Activated naive CD8-positive, alpha-beta T cell treated with anti-CD3 and anti-CD28 coated beads, Interleukin-2, amount 10 ng/mL, durations not matched to agents 7 days and 5 days (primary cell): Measurements from ENCODE around the gene ARID4A. TPM values are rescaled to one million over a fixed set of nuclear protein-coding genes. Genes with fewer than 3 reads are reported as not detected.
"Not testable (repeated sequence)": the region's sequence is repeated elsewhere in the genome, so short reads cannot be mapped to it uniquely, and the experiment has no call there.

Source experiments
- ATAC-seq: fragments of 150-1000 bp; cut with Tn5 transposase; one replicate; pipeline ENCODE4 v1.10.0; 2021; ENCODE audit warnings: low read depth, moderate library complexity
- POLR2A ChIA-PET: fragments of 350-600 bp; sonication (Branson Sonifier 250); formaldehyde crosslinking; loops from one replicate; lab custom pipeline; 2021; ENCODE audit warnings: antibody characterized with exemption; lab: Charles Lee
- DNase-seq: peaks from one replicate; pipeline ENCODE4 v3.0.0; 2021
- H3K27ac Mint-ChIP-seq: one replicate; pipeline ENCODE4 v1.8.0; 2022; ENCODE audit warnings: mild to moderate bottlenecking, mixed read lengths
- H3K27me3 Mint-ChIP-seq: one replicate; pipeline ENCODE4 v1.8.0; 2022; ENCODE audit warnings: mild to moderate bottlenecking, moderate library complexity, mixed read lengths
- H3K36me3 Mint-ChIP-seq: one replicate; pipeline ENCODE4 v1.8.0; 2021; ENCODE audit warnings: mild to moderate bottlenecking, mixed read lengths
- H3K4me1 Mint-ChIP-seq: one replicate; pipeline ENCODE4 v1.8.0; 2021; ENCODE audit warnings: mixed read lengths
- H3K4me3 Mint-ChIP-seq: one replicate; pipeline ENCODE4 v1.8.0; 2022; ENCODE audit warnings: mild to moderate bottlenecking, moderate library complexity, mixed read lengths
- H3K9me3 Mint-ChIP-seq: one replicate; pipeline ENCODE4 v1.8.0; 2021; ENCODE audit warnings: mixed read lengths
- total RNA-seq, 2 experiments: library from RNA; stranded (reverse); gene quantifications; one replicate each; pipeline ENCODE4 v1.2.3, GENCODE V29; 2021

The ARID4A gene
- total RNA-seq, 2 experiments from 2014 or later = 51.4 to 53.2 TPM

DNA sequence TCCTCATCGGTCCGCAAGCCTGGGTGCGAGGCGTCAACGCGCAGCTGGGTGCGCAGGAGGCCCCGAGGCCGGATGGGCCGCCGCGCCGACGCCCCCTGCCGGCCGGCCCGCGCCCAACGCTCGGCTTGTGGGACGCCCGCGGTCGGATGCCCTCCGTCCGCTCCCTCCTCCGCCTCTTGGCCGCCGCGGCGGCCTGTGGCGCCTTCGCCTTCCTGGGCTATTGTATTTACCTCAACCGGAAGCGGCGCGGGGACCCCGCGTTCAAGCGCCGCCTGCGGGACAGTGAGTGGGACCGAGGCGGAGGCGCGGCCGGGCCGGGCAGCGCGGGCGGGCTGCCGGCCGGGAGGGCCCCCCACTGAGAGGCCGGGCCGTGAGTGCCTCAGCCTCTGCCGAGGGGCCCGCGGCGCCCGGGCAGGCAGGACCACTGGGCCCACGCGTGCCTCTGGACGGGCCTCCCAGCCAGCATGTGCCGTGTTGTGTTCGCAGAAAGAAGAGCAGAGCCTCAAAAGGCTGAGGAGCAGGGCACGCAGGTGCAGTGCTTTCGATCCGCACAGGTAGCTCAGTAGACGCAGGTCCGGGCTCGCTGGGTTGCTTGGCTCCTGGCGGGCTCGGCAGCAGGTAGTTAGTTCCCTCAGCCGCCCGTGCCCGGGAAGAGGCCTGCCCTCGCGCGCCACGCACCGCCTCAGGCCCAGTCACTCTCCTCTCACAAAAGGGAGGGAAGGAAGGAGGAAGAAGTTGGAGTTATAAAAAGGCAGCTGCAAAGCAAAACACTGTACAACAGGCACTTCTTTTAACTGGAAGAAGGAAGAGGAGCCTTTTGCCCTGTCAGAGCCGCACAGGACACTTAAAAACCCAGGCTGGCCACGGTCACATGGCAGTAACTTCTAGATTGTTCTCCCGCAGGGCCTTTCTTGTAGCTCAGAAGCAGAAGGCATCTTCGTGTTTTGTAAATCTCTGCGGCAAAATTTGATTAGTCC lies 97.7 kb downstream of the ARID4A start, which contains the start of gene TOMM20L:
TSS of gene TOMM20L (plus strand) at position 119 of the 977 bp plus-strand sequence. CDS start at position 147, 28 bp downstream.
- peaks cover 3% of the 10 kb centered on the region for H3K36me3 Mint-ChIP-seq
- no peaks in the 10 kb centered on the region for H3K27me3 Mint-ChIP-seq
- no peaks in the 10 kb centered on the region for H3K9me3 Mint-ChIP-seq
- POLR2A ChIA-PET = interaction anchor here (0.7 to 1.3 kb wide), 3 partner anchors 16 to 98 kb away, joined by 3 to 5 read pairs (median 4); partner anchors contain the start of genes ARID4A, KIAA0586 and TIMM9
- ATAC-seq (peak; percentile 89), DNase-seq (peak; percentile 88)
- peak within 1 kb of the TSS; percentile 61 for H3K27ac Mint-ChIP-seq
- peak within 1 kb of the TSS; percentile 71 for H3K4me3 Mint-ChIP-seq
- peaks cover 7% of the 10 kb centered on the region for H3K4me1 Mint-ChIP-seq

DNA sequence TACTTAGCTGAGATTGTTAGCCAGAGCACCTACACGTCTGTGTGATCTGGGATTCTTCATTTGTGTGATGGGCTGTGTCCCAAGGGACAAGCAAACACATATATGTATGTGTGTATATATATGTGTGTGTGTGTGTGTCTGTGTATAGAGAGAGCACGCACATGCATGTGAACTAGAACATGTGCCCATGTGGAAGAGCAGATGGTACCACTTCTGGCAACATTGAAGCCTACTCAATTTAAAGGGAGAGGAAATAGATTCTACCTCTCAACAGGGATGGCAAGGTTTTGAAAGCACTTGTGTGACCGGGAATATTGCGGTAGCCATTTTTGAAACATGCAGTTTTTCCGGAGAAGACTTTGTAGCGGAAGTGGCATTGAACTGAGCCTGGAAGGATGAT lies 98.8 kb downstream of the ARID4A start:
- POLR2A ChIA-PET = interaction anchor here (1.3 kb wide), 1 partner anchor 99 kb away, joined by 4 read pairs; the partner anchor contains the start of gene ARID4A
- DNase-seq (no peak), ATAC-seq (no peak)
- H3K27ac Mint-ChIP-seq = no peak overlapping the region
- no peaks in the 10 kb centered on the region for H3K27me3 Mint-ChIP-seq
- H3K4me3 Mint-ChIP-seq = no peak overlapping the region
- H3K36me3 Mint-ChIP-seq = peaks cover 6% of the 10 kb centered on the region
- H3K4me1 Mint-ChIP-seq = peaks cover 7% of the 10 kb centered on the region
- H3K9me3 Mint-ChIP-seq = no peaks in the 10 kb centered on the region

DNA sequence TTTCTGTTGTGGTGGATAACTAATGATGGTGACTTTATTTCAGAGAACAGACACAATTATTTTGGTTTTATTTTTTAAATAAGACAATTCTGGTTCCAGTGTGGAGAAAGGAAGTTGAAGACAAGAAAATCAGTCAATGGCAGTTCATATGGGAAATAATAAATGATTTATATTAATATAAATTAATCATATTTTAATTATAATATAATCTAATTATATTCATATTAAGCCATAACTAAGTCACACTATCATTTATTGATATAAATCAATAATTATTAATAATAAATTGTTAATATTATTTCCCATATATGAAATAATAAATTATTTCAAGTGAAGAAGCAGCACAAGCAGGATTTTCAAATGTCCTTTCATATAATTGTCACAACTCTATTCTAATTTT lies 100.1 kb downstream of the ARID4A start:
- Mint-ChIP-seq H3K9me3 (no peaks in the 10 kb centered on the region), H3K4me3 (no peak overlapping the region), H3K27ac (no peak overlapping the region), H3K36me3 (peaks cover 6% of the 10 kb centered on the region), H3K27me3 (no peaks in the 10 kb centered on the region), H3K4me1 (peaks cover 7% of the 10 kb centered on the region)
- ATAC-seq (no peak), DNase-seq (no peak)
- POLR2A ChIA-PET = no interaction called here

DNA sequence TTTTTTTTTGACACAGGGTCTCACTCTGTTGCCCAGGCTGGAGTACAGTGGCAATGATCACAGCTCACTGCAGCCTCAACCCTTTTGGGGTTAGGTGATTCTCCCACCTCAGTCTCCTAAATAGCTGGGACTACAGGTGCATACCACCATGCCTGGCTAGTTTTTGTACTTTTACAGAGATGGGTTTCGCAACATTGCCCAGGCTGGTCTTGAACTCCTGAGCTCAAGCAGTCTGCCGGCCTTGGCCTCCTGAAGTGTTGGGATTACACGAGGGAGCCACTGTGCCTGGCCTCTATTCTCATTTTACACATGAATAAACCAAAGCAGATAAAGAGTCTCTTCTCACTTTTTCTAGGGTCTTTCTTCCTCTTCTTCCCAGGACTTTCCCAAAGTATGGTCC lies 100.5 kb downstream of the ARID4A start:
- POLR2A ChIA-PET = no interaction called here

DNA sequence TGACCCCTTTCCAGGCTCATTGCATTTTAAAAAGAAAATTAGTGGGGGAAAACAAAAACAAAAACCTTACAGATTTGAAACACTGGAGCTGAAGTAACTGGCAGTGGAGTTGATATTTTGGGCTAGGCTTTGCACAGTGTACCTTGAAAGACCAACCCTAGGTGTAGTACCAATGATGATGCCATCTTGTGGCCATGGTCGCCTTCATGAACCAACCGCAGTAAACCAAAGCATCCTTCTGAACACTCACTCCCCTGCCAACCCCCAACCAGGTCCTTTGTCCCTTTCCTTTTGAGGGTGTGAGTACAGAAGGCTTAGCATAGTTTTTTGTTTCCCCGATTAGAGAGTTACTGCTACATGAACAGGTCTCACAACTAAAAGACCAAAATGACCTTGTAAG lies 103.2 kb downstream of the ARID4A start:
- H3K27ac Mint-ChIP-seq = no peak overlapping the region
- H3K36me3 Mint-ChIP-seq = peaks cover 8% of the 10 kb centered on the region
- ATAC-seq (no peak), DNase-seq (no peak)
- H3K9me3 Mint-ChIP-seq = no peaks in the 10 kb centered on the region
- POLR2A ChIA-PET = no interaction called here
- H3K4me1 Mint-ChIP-seq = no peaks in the 10 kb centered on the region
- no peaks in the 10 kb centered on the region for H3K27me3 Mint-ChIP-seq
- H3K4me3 Mint-ChIP-seq = no peak overlapping the region

More for the DNA sequence above, 100.5 kb downstream of the ARID4A start:
- Mint-ChIP-seq H3K27me3 (no peaks in the 10 kb centered on the region), H3K4me3 (no peak overlapping the region), H3K4me1 (peaks cover 7% of the 10 kb centered on the region), H3K36me3 (peaks cover 6% of the 10 kb centered on the region), H3K27ac (no peak overlapping the region), H3K9me3 (no peaks in the 10 kb centered on the region)
- DNase-seq (no peak), ATAC-seq (no peak)

DNA sequence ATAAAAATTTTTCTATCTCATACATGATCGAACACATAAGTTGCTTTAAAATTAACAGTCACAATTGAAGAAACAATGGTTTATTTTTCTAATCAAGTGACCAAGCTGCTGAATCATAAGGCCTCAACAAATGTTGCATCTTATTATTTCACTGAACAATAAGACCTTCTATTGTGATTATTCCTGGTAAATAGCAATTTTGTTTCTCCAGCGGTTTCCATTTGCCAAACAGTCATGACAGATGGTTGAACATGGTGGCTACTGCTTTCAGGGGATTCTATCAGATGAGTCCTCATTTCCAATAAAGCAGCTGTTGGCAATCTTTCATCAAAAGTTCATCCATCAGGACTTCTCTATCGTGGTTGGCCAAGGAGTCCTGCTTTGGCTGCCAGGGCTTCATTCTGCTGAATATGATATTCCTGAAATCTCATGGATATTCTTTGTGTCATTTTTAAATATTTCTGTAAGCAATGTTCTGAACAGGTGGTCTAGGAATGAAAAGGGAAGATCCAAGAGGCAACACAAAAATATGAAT lies 110.4 kb downstream of the ARID4A start:
- ATAC-seq (no peak), DNase-seq (no peak)
- Mint-ChIP-seq H3K4me1 (no peaks in the 10 kb centered on the region), H3K27me3 (no peaks in the 10 kb centered on the region), H3K9me3 (no peaks in the 10 kb centered on the region), H3K27ac (no peak overlapping the region), H3K4me3 (no peak overlapping the region), H3K36me3 (peaks cover 19% of the 10 kb centered on the region)
- POLR2A ChIA-PET = no interaction called here

DNA sequence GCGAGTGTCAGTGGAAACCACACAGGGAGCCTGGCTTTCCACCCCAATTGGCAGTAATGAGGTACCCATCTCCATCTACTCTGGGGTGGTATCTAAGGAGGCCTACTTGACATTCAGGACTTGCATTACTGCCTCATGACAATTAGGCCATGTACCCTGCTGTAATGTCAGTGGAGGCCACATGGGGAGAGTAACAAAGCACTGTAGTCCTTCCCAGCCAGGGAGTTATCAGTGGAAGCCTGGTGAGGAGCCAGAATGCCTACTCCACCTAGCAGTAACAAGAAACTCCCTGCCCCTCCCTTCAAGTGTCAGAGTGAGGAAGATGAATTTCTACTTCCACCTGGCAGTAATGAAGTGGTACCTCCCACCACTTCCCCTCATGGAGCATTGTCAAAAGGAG lies 116.5 kb downstream of the ARID4A start:
- H3K4me1 Mint-ChIP-seq = peaks cover 4% of the 10 kb centered on the region
- H3K27ac Mint-ChIP-seq = no peak overlapping the region
- no peak for ATAC-seq
- H3K4me3 Mint-ChIP-seq = no peak overlapping the region
- no peaks in the 10 kb centered on the region for H3K9me3 Mint-ChIP-seq
- peaks cover 46% of the 10 kb centered on the region for H3K36me3 Mint-ChIP-seq
- no peaks in the 10 kb centered on the region for H3K27me3 Mint-ChIP-seq
- DNase-seq = no peak
- POLR2A ChIA-PET = no interaction called here

DNA sequence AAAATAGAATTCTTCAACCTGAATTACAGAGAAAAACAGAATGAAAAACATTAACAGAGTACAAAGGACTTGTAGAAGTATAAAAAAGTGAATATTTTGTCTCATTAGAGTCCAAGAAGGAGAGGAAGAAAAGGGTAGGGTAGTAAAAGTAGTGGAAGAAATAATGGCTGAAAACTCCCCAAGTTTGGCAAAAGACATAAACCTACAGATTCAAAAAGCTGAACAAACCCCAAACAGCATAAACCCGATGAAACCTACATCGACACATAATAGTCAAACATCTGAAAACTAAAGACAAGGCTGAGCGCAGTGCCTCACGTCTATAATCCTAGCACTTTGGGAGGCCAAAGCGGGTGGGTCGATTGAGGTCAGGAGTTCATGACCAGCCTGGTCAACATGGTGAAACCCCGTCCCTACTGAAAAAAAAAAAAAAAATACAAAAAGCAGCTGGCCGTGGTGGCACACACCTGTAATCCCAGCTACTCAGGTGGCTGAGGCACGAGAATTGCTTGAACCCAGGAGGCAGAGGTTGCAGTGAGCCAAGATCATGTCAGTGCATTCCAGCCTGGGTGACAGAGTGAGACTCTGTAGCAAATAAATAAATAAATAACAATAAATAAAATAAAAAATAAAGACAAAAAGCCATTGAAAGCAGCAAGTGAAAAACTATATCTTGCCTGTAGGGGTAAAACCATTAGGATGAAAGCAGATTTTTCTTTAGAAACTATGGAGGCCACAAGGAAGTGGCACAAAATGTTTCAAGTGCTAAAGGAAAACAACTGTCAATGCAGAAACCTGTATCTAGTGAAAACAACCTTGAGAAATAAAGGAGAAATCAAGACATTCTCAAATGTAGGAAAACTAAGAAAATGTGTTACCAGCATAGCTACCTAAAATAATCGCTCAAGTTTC lies 117.5 kb downstream of the ARID4A start:
- Mint-ChIP-seq H3K27me3 (no peaks in the 10 kb centered on the region), H3K9me3 (no peaks in the 10 kb centered on the region), H3K27ac (no peak overlapping the region), H3K4me3 (no peak overlapping the region), H3K36me3 (peaks cover 48% of the 10 kb centered on the region), H3K4me1 (peaks cover 4% of the 10 kb centered on the region)
- POLR2A ChIA-PET = no interaction called here
- DNase-seq (no peak), ATAC-seq (no peak)

DNA sequence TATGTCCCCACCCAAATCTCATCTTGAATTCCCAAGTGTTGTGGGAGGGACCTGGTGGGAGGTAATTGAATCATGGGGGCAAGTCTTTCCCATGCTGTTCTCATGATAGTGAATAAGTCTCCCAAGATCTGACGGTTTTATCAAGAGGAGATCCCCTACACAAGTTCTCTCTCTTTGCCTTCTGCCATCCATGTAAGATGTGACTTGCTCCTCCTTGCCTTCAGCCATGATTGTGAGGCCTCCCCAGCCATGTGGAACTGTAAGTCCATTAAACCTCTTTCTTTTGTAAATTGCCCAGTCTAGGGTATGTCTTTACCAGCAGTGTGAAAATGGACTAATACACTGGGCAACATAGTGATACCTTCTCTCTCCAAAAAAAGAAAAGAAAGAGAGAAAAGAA lies 118.6 kb downstream of the ARID4A start:
- peaks cover 50% of the 10 kb centered on the region for H3K36me3 Mint-ChIP-seq
- H3K27ac Mint-ChIP-seq, DNase-seq, H3K4me1 Mint-ChIP-seq, H3K27me3 Mint-ChIP-seq, H3K9me3 Mint-ChIP-seq, H3K4me3 Mint-ChIP-seq, POLR2A ChIA-PET, ATAC-seq: not testable (repeated sequence)

Other genes starting within 250 kb of the ARID4A start
- gene ARMH4, start 146.3 kb upstream of the ARID4A start, total RNA-seq = not detected
- 10 to 100 TPM; 44.9 to 50.1 TPM for gene ACTR10, start 98.4 kb upstream of the ARID4A start, total RNA-seq
- 100 to 1,000 TPM; 189 to 203 TPM for gene PSMA3, start 53.7 kb upstream of the ARID4A start, total RNA-seq
- gene TOMM20L, start 97.4 kb downstream of the ARID4A start, total RNA-seq = not detected
- gene TIMM9, start 129.0 kb downstream of the ARID4A start, total RNA-seq = 10 to 100 TPM; 34.6 to 38.0 TPM
- gene KIAA0586, start 129.2 kb downstream of the ARID4A start, total RNA-seq = 10 to 100 TPM; 27.4 to 29.9 TPM